Prostate gland (tissue), 2 donors: Measurements from ENCODE around the gene ITGA11. TPM values are rescaled to one million over a fixed set of nuclear protein-coding genes. Genes with fewer than 3 reads are reported as not detected.

Source experiments
- DNase-seq: peaks from one replicate; pipeline ENCODE4 v3.0.0-alpha.2; 2019; ENCODE audit warnings: low spot score
- H3K27ac ChIP-seq, 2 donors: fragments of 200-600 bp; sonication (generic); 2 replicates each; pipeline ENCODE4 v1.5.1; 2017 to 2019
- H3K27me3 ChIP-seq: fragments of 200-600 bp; sonication (generic); replicated peaks from 2 replicates; pipeline ENCODE4 v1.5.1; 2019; ENCODE audit not compliant: insufficient read depth
- H3K36me3 ChIP-seq, 2 donors: fragments of 200-600 bp; sonication (generic); 1 replicate in 1 of 2; 2 replicates in 1 of 2; pipeline versions ENCODE4 v1.5.1 to v1.8.1; 2017 to 2019
- H3K4me1 ChIP-seq: fragments of 200-600 bp; sonication (generic); replicated peaks from 2 replicates; pipeline ENCODE4 v1.5.1; 2019
- H3K4me3 ChIP-seq, 2 donors: fragments of 200-600 bp; sonication (generic); 2 replicates each; pipeline ENCODE4 v1.5.1; 2017 to 2019
- H3K9me3 ChIP-seq: fragments of 200-600 bp; sonication (generic); 2 replicates; pipeline ENCODE4 v1.5.1; 2017
- POLR2A ChIP-seq: fragments of 450-650 bp; IDR thresholded peaks from one replicate; pipeline ENCODE4 v1.6.1; 2016; ENCODE audit warnings: antibody characterized with exemption, mild to moderate bottlenecking
- POLR2AphosphoS5 ChIP-seq: sonication (generic); formaldehyde crosslinking; IDR thresholded peaks from one replicate; pipeline ENCODE4 v1.6.1; 2017; ENCODE audit warnings: antibody characterized with exemption
- WGBS: methylation state at CpG from one replicate; pipeline ENCODE4 v1.1.5; 2018; 5-methylcytosine and 5-hydroxymethylcytosine counted together
- intact Hi-C: fragments of 100-400 bp; cut with DNase I; formaldehyde crosslinking; loops from one replicate; pipeline ENCODE4 v1.14.2; 2022
- total RNA-seq, 2 donors: library from RNA; depleted of rRNA; stranded (reverse); fragments of >200 nt; gene quantifications; one replicate each; pipeline ENCODE4 v1.1.0, GENCODE V29; 2016
- TF ChIP-seq, protein P1 (sequence below), 4 experiments: fragments of 200-600 bp in 2 of 4; fragments of 450-650 bp in 2 of 4; sonication (generic) in 2 of 4; IDR thresholded peaks; 1 replicate in 3 of 4; 2 replicates in 1 of 4; pipeline ENCODE4 v1.5.1; 2016 to 2019; ENCODE audit warnings: antibody characterized with exemption in 4 of 4, mild to moderate bottlenecking in 2 of 4, moderate library complexity in 2 of 4

The ITGA11 gene
- total RNA-seq, 2 donors from 2014 or later = 2.0 to 11.0 TPM

- H3K4me1 ChIP-seq = no peaks in the 10 kb centered on the region
Observed at GRCh38 chr15:68289057-68289456, 142.9 kb downstream of the ITGA11 start.

DNA sequence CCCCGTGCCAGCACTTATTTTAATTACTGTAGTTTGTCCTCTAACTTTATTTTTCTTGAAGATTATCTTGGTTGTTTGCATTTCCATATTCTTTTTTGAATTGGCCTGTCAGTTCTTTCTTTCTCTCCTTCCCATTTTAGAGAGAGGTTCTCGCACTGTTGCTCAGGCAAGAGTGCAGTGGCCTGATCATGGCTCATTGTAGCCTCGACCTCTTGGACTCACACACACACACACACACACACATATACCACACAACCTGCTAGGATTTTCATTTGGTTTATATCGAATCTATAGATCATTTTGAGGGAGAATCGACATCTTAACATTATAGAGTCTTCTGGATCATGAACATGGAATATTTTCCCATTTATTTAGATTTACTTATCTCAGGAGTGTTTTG, 145.7 kb downstream of the ITGA11 start:
- intact Hi-C loops = no loop called here
- no peaks in the 10 kb centered on the region for H3K9me3 ChIP-seq
- H3K4me1 ChIP-seq = peaks cover 3% of the 10 kb centered on the region
- no peak for DNase-seq
- no peaks in the 10 kb centered on the region for H3K36me3 ChIP-seq
- H3K27ac ChIP-seq = no peak overlapping the region
- TF ChIP-seq POLR2AphosphoS5 = no peak
- TF ChIP-seq, protein P1, sequence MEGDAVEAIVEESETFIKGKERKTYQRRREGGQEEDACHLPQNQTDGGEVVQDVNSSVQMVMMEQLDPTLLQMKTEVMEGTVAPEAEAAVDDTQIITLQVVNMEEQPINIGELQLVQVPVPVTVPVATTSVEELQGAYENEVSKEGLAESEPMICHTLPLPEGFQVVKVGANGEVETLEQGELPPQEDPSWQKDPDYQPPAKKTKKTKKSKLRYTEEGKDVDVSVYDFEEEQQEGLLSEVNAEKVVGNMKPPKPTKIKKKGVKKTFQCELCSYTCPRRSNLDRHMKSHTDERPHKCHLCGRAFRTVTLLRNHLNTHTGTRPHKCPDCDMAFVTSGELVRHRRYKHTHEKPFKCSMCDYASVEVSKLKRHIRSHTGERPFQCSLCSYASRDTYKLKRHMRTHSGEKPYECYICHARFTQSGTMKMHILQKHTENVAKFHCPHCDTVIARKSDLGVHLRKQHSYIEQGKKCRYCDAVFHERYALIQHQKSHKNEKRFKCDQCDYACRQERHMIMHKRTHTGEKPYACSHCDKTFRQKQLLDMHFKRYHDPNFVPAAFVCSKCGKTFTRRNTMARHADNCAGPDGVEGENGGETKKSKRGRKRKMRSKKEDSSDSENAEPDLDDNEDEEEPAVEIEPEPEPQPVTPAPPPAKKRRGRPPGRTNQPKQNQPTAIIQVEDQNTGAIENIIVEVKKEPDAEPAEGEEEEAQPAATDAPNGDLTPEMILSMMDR (IDR thresholded peaks at IDR 0.05) = no peak
- no peak for TF ChIP-seq POLR2A
- WGBS = 81% methylated on average over 5 of the region's 5 CpGs
- no peaks in the 10 kb centered on the region for H3K27me3 ChIP-seq
- no peak overlapping the region for H3K4me3 ChIP-seq

More at GRCh38 chr15:68289057-68289456, 142.9 kb downstream of the ITGA11 start:
- 68% methylated on average over 2 of the region's 2 CpGs for WGBS
- Histone ChIP-seq H3K36me3 (no peaks in the 10 kb centered on the region), H3K27ac (no peak overlapping the region), H3K27me3 (no peaks in the 10 kb centered on the region), H3K9me3 (no peaks in the 10 kb centered on the region), H3K4me3 (no peak overlapping the region)
- no peak for DNase-seq
- TF ChIP-seq POLR2A (no peak), POLR2AphosphoS5 (no peak)
- TF ChIP-seq, protein P1 (IDR thresholded peaks at IDR 0.05) = no peak
- intact Hi-C loops = no loop called here

DNA sequence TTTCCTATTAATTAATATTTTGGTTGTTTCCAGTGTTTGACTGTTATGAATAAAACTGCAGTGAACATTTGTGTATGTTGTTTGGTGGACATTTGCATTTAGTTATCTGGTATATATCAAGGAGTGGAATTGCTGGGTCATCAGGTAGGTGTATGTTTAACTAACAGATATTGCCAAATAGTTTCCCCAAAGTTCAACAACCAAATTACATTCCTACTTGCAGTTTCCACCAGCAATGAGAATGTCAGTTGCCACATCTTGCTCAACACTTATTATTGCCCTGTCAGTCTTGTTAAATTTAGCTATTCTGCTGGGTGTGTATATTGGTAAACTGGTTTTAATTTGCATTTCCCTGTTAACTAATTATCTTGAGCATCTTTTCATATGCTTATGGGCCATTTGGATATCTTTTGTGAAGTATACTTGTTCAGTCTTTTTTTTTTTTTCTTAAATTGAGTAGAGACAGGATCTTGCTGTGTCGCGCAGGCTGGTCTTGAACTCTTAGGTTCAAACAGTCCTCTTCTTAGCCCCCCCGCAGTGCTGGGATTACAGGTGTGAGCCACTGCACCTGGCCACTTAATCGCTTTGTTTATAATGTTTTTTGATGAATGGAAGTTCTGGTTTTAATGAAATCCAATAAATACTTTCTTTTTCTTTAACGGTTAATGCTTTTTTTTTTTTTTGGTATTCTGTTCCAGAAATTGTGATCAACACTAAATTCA, 146.5 kb downstream of the ITGA11 start:
- DNase-seq = no peak
- no peaks in the 10 kb centered on the region for H3K9me3 ChIP-seq
- no peaks in the 10 kb centered on the region for H3K27me3 ChIP-seq
- peaks cover 3% of the 10 kb centered on the region for H3K4me1 ChIP-seq
- WGBS = 77% methylated on average over 5 of the region's 5 CpGs
- TF ChIP-seq POLR2AphosphoS5 (no peak), POLR2A (no peak)
- TF ChIP-seq, protein P1 (IDR thresholded peaks at IDR 0.05) = no peak
- intact Hi-C loops = no loop called here
- H3K4me3 ChIP-seq = no peak overlapping the region
- H3K27ac ChIP-seq = no peak overlapping the region
- H3K36me3 ChIP-seq = no peaks in the 10 kb centered on the region

GRCh38 chr15:68284616-68285258, 147.2 kb downstream of the ITGA11 start:
- Histone ChIP-seq H3K9me3 (no peaks in the 10 kb centered on the region), H3K27me3 (no peaks in the 10 kb centered on the region), H3K4me1 (peaks cover 3% of the 10 kb centered on the region), H3K36me3 (no peaks in the 10 kb centered on the region), H3K27ac (no peak overlapping the region), H3K4me3 (no peak overlapping the region)
- WGBS = 91% methylated on average over 7 of the region's 7 CpGs
- no peak for DNase-seq
- intact Hi-C loops = no loop called here
- TF ChIP-seq, protein P1 (IDR thresholded peaks at IDR 0.05) = no peak
- no peak for TF ChIP-seq POLR2AphosphoS5
- no peak for TF ChIP-seq POLR2A

DNA sequence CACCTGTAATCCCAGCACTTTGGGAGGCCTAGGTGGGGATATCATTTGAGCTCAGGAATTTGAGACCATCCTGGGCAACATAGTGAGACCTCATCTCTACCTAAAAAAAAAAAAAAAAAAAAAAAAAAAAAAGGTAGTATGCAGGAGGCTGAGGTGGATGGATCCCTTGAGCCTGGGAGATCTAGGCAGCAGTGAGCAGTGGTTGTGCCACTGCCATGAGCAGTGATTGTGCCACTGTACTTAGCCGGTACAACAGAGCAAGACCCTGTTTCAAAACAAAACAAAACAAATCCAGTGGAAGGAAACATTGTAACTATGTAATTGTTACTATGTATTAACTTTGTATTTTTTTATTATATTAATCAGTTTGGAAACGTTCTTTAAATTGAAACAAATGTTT, 148.6 kb downstream of the ITGA11 start:
- H3K4me3 ChIP-seq = no peak overlapping the region
- no peaks in the 10 kb centered on the region for H3K36me3 ChIP-seq
- 76% methylated on average over 2 of the region's 2 CpGs for WGBS
- TF ChIP-seq POLR2A (no peak), POLR2AphosphoS5 (no peak)
- TF ChIP-seq, protein P1 (IDR thresholded peaks at IDR 0.05) = no peak
- no peaks in the 10 kb centered on the region for H3K9me3 ChIP-seq
- no peak for DNase-seq
- intact Hi-C loops = no loop called here
- no peak overlapping the region for H3K27ac ChIP-seq
- no peaks in the 10 kb centered on the region for H3K27me3 ChIP-seq
- H3K4me1 ChIP-seq = peaks cover 3% of the 10 kb centered on the region
